Ecto neural progenitor cell (in vitro differentiated cells): ENCODE measurements around the gene RANBP10.
"Not testable (repeated sequence)": the region's sequence is repeated elsewhere in the genome, so short reads cannot be mapped to it uniquely, and the experiment has no call there.

Experiments used
- DNase-seq: peaks from one replicate; pipeline ENCODE4 v3.0.0-alpha.2; 2018; ENCODE audit warnings: low spot score

RANBP10 gene

GRCh38 chr16:67806428-67807147, at the start of gene RANBP10, which contains the start of gene TSNAXIP1:
Gene RANBP10, minus strand, starts transcription at chr16:67806560. Its CDS starts 24 bp downstream, at chr16:67806536.
Gene TSNAXIP1, plus strand, starts transcription at chr16:67806889. Its CDS starts 261 bp downstream, at chr16:67807150.
- peak; percentile 98 for DNase-seq

GRCh38 chr16:67855789-67856188, 49.4 kb upstream of the RANBP10 start:
- no peak for DNase-seq

- no peak for DNase-seq
These were observed 47.3 kb upstream of the RANBP10 start for GRCh38 chr16:67853670-67854069.

GRCh38 chr16:67848118-67848517, 41.8 kb upstream of the RANBP10 start:
- DNase-seq = no peak

- peak; percentile 58 for DNase-seq
These were observed 40.9 kb upstream of the RANBP10 start, which contains the start of gene CENPT for GRCh38 chr16:67847064-67847861. Gene CENPT, minus strand, starts transcription at chr16:67847693. Its CDS starts 13,834 bp downstream, at chr16:67833859.

- DNase-seq = peak; percentile 99
These were observed 40.1 kb upstream of the RANBP10 start, which contains the start of gene NUTF2 for GRCh38 chr16:67846320-67847063. Gene NUTF2, plus strand, starts transcription at chr16:67846933. Its CDS starts 18,198 bp downstream, at chr16:67865131.

GRCh38 chr16:67846063-67846319, 39.6 kb upstream of the RANBP10 start:
- no peak for DNase-seq

GRCh38 chr16:67845291-67846062, 39.1 kb upstream of the RANBP10 start:
- no peak for DNase-seq

GRCh38 chr16:67844497-67844896, 38.1 kb upstream of the RANBP10 start:
- no peak for DNase-seq

- no peak for DNase-seq
These were observed 37.0 kb upstream of the RANBP10 start for GRCh38 chr16:67843343-67843765.

- peak; percentile 79 for DNase-seq
These were observed 36.4 kb upstream of the RANBP10 start for GRCh38 chr16:67842509-67843342.

- DNase-seq = peak; percentile 97
These were observed 35.6 kb upstream of the RANBP10 start, which contains the start of gene THAP11 for GRCh38 chr16:67841816-67842508. Gene THAP11, plus strand, starts transcription at chr16:67842320. Its CDS starts 235 bp downstream, at chr16:67842555.

- DNase-seq = no peak
These were observed 34.9 kb upstream of the RANBP10 start for GRCh38 chr16:67841198-67841815.

- no peak for DNase-seq
These were observed 31.5 kb upstream of the RANBP10 start for GRCh38 chr16:67837811-67838210.

- not testable (repeated sequence) for DNase-seq
These were observed 30.8 kb upstream of the RANBP10 start for GRCh38 chr16:67837190-67837589.

- DNase-seq = no peak
These were observed 27.9 kb upstream of the RANBP10 start for GRCh38 chr16:67834242-67834614.

GRCh38 chr16:67833415-67834241, 27.3 kb upstream of the RANBP10 start:
- peak; percentile 97 for DNase-seq

GRCh38 chr16:67833030-67833414, 26.7 kb upstream of the RANBP10 start:
- no peak for DNase-seq

- DNase-seq = no peak
These were observed 22.3 kb upstream of the RANBP10 start for GRCh38 chr16:67828651-67829050.
